Activated naive CD4-positive, alpha-beta T cell treated with anti-CD3 and anti-CD28 coated beads, Interleukin-2, amount 50 U/mL, for 24 hours (primary cell): Measurements from ENCODE around the gene SCAF4.
"Not testable (repeated sequence)": the region's sequence is repeated elsewhere in the genome, so short reads cannot be mapped to it uniquely, and the experiment has no call there.

ENCODE experiments used
- H3K27ac Mint-ChIP-seq: one replicate; pipeline ENCODE4 v1.8.0; 2021; ENCODE audit warnings: mild to moderate bottlenecking, mixed read lengths
- H3K27me3 Mint-ChIP-seq: one replicate; pipeline ENCODE4 v1.8.0; 2021; ENCODE audit warnings: mixed read lengths
- H3K36me3 Mint-ChIP-seq: one replicate; pipeline ENCODE4 v1.8.0; 2021; ENCODE audit warnings: mixed read lengths
- H3K4me1 Mint-ChIP-seq: one replicate; pipeline ENCODE4 v1.8.0; 2021; ENCODE audit warnings: mixed read lengths
- H3K4me3 Mint-ChIP-seq: one replicate; pipeline ENCODE4 v1.8.0; 2021; ENCODE audit warnings: mild to moderate bottlenecking, mixed read lengths
- H3K9me3 Mint-ChIP-seq: one replicate; pipeline ENCODE4 v1.8.0; 2021; ENCODE audit warnings: mixed read lengths

The SCAF4 gene

DNA sequence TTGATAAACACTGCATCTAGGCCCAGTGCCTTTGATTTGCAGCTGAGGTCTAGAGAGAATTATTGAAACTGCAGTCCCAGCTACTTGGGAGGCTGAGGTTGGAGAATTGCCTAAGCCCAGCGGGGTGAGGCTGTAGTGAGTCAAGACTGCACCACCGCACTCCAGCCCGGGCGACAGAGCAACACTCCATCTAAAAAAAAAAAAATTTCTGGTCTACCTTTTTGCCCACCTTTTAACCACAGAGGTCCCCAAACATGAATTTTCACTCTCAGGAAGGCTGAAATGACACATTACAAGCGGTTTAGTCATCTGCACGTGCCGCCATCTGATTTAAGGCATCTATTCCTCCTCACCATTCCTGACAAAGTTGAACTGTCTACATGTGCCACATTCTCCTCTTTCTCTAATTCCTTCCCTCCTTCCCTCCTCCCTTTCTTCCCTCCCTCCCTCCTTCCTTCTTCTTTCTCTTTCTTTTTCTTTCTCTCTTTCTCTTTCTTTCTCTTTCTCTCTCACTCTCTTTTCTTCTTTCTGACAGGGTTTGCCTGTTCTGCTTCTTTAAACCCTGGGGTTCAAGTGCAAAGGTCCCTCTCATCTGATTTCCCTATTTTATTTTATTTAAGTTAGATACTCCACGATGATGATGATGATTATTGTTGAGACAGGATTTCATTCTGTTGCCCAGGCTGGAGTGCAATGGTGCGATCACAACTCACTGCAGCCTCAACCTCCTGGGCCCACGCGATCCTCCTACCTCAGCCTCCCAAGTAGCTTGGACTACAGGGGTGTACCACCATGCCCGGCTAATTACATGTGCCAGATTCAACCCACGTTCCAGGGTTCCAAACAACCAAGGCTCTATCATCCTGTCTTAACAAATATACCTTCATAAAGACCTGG is 75.5 kb downstream of the SCAF4 start:
- Mint-ChIP-seq H3K27ac (peak overlapping the region; percentile 87), H3K9me3 (no peaks in the 10 kb centered on the region), H3K27me3 (no peaks in the 10 kb centered on the region), H3K4me1 (peaks cover 38% of the 10 kb centered on the region), H3K4me3 (peak overlapping the region; percentile 30), H3K36me3 (peaks cover 5% of the 10 kb centered on the region)

DNA sequence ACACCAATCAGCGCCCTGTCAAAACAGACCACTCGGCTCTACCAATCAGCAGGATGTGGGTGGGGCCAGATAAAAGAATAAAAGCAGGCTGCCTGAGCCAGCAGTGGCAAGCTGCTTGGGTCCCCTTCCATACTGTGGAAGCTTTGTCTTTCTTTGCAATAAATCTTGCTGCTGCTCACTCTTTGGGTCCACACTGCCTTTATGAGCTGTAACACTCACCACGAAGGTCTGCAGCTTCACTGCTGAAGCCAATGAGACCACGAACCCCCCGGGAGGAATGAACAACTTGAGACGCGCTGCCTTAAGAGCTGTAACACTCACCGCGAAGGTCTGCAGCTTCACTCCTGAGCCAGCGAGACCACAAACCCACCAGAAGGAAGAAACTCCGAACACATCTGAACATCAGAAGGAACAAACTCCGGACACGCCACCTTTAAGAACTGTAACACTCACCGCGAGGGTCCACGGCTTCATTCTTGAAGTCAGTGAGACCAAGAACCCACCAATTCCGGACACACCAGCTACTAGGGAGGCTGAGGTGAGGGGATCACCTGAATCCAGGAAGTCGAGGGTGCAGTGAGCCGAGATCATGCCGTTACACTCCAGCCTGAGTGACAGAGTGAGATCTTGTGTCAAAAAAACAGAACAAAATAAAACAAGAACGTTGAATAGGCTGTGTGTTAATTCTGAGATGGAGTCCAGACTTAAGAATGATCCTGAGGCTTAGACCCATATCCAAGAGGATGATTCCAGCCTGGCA is 76.9 kb downstream of the SCAF4 start:
- H3K27me3 Mint-ChIP-seq, H3K36me3 Mint-ChIP-seq, H3K9me3 Mint-ChIP-seq: not testable (repeated sequence)
- Mint-ChIP-seq H3K4me1 (peaks cover 30% of the 10 kb centered on the region), H3K27ac (peak overlapping the region; percentile 44), H3K4me3 (peak overlapping the region; percentile 85)

DNA sequence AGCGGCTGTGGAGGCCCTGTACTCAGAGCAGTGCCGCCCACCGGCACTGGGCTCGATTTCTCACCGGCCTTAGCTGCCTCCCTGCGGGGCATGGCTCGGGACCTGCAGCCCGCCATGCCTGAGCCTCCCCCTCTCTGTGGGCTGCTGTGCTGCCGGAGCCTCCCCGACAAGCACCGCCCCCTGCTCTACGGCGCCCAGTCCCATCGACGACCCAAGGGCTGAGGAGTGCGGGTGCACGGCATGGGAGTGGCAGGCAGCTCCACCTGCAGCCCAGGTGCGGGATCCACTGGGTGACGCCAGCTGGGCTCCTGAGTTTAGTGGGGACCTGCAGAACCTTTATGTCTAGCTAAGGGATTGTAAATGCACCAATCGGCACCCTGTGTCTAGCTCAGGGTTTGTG is 77.6 kb downstream of the SCAF4 start:
- Mint-ChIP-seq H3K27ac (no peak overlapping the region), H3K27me3 (no peaks in the 10 kb centered on the region), H3K4me1 (peaks cover 30% of the 10 kb centered on the region), H3K36me3 (peaks cover 2% of the 10 kb centered on the region), H3K9me3 (no peaks in the 10 kb centered on the region), H3K4me3 (no peak overlapping the region)

DNA sequence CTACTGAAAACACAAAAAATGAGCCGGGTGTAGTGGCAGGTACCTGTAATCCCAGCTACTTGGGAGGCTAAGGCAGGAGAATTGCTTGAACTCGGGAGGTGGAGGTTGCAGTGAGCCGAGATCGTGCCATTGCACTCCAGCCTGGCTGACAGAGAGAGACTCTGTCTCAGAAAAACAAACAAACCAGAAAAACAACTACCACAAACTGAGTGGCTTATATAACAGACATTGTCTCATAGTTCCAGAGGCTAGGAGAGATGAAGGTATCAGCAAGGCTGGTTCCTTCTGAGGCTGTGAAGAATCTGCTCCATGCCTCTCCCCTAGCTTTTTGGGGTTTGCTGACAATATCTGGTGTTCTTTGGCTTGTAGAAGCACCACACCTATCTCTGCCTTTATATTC is 80.4 kb downstream of the SCAF4 start:
- H3K27me3 Mint-ChIP-seq, H3K27ac Mint-ChIP-seq, H3K4me3 Mint-ChIP-seq: not testable (repeated sequence)

DNA sequence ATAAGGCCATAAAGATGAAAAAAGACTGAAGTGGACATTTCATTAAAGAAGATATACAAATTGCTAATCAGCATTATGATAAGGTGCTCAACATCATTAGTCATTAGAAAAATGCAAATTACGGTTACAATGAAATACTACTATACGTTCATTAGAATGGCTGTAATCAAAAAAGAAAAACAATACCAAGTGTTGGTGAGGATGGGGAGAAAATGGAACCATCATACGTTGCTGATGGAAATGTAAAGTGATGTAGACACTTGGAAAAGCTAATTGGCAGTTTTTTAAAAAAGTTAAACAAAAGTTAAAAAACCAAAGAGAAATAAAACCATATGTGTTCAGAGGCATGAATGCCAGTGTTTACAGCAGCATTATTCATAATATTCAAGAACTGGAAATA is 81.0 kb downstream of the SCAF4 start:
- Mint-ChIP-seq H3K36me3 (no peaks in the 10 kb centered on the region), H3K9me3 (no peaks in the 10 kb centered on the region), H3K4me1 (peaks cover 14% of the 10 kb centered on the region), H3K27me3 (no peaks in the 10 kb centered on the region), H3K4me3 (no peak overlapping the region), H3K27ac (no peak overlapping the region)

More for the DNA sequence above, 80.4 kb downstream of the SCAF4 start:
- H3K36me3 Mint-ChIP-seq, H3K9me3 Mint-ChIP-seq: not testable (repeated sequence)
- H3K4me1 Mint-ChIP-seq: peaks cover 19% of the 10 kb centered on the region

DNA sequence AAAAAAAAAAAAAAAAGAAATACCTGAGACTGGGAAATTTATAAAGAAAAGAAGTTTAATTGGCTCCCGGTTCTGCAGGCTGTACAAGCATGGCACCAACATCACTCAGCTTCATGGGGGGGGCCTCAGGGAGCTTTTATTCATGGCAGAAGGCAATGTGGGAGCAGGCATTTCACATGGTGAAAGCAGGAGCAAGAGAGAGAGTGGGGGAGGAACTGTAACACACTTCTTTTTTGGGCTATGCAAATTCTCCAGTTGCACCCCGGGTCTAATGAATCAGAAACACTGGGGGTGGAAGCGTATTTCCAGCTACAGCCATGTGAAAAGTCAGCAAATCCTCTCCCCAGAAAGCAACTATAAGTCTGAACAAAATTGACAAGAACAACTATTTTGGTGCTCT is 84.3 kb downstream of the SCAF4 start:
- H3K9me3 Mint-ChIP-seq: no peaks in the 10 kb centered on the region
- H3K4me3 Mint-ChIP-seq: no peak overlapping the region
- no peaks in the 10 kb centered on the region for H3K27me3 Mint-ChIP-seq
- no peak overlapping the region for H3K27ac Mint-ChIP-seq
- no peaks in the 10 kb centered on the region for H3K4me1 Mint-ChIP-seq
- no peaks in the 10 kb centered on the region for H3K36me3 Mint-ChIP-seq

DNA sequence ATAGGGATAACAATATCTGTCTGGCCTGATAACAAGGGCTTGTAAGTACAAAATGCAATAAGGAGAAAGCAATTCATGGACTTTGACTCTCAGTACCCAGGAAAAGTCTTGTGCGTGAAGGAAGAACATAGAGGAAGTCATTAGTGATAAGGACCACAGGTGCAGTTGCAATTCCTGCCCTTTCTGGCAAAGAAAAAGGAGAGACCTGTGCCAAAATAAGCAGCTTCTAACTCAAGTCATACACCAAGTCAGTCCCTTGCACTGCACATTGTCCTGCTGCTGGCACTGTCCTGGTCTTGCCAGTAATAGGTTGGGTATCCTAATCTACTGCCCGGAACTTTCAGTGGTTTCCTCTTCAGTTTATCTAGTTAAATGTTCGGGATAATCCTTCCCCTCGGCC is 87.3 kb downstream of the SCAF4 start:
- Mint-ChIP-seq H3K27ac (no peak overlapping the region), H3K4me1 (no peaks in the 10 kb centered on the region), H3K9me3 (no peaks in the 10 kb centered on the region), H3K36me3 (peaks cover 2% of the 10 kb centered on the region), H3K27me3 (no peaks in the 10 kb centered on the region), H3K4me3 (no peak overlapping the region)

DNA sequence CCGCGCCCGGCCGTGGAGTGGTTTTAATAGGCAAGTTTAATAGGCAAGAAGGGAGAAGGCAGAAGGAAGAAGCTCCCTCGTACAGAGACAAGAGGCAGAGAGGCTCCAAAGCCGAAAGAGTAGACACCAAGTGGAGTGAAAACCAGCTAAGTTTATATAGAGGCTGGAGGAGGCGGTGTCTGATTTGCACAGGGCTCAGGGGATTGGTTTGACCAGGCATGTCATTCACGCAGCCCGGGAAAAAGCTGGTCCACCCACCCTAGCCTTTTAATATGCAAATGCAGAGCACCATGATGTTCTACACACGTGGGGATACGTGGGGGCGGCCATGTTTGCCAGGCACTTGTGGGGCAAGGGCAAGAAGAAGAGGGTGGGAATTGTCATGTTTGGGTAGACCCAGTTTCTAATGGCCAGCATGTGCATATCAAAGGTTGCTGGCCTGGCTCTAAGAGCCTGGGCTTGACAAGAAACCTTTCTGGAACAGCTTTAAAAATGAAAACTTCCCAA is 90.4 kb downstream of the SCAF4 start:
- H3K27ac Mint-ChIP-seq: no peak overlapping the region
- H3K27me3 Mint-ChIP-seq: no peaks in the 10 kb centered on the region
- H3K9me3 Mint-ChIP-seq: peaks cover 9% of the 10 kb centered on the region

DNA sequence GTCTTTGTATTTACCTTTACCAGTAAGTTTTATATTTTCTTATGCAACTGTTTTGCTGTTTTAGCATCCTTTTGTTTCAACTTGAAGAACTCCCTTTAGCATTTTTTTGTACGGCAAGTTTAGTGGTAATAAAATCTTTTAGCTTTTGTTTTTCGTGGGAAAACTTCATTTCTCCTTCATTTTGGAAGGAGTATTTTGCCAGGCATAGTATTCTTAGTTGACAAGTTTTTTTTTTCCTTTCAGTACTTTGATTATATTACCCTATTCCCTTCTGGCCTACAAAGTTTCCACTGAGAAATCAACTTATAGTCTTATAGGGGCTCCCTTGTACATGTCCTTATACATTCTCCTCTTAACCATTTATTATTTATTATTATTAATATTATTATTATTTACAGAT is 95.0 kb downstream of the SCAF4 start:
- Mint-ChIP-seq H3K27me3 (no peaks in the 10 kb centered on the region), H3K36me3 (peaks cover 10% of the 10 kb centered on the region), H3K9me3 (peaks cover 19% of the 10 kb centered on the region), H3K4me3 (no peak overlapping the region), H3K27ac (no peak overlapping the region), H3K4me1 (no peaks in the 10 kb centered on the region)

More for the DNA sequence above, 90.4 kb downstream of the SCAF4 start:
- no peak overlapping the region for H3K4me3 Mint-ChIP-seq
- peaks cover 7% of the 10 kb centered on the region for H3K36me3 Mint-ChIP-seq
- H3K4me1 Mint-ChIP-seq: no peaks in the 10 kb centered on the region

DNA sequence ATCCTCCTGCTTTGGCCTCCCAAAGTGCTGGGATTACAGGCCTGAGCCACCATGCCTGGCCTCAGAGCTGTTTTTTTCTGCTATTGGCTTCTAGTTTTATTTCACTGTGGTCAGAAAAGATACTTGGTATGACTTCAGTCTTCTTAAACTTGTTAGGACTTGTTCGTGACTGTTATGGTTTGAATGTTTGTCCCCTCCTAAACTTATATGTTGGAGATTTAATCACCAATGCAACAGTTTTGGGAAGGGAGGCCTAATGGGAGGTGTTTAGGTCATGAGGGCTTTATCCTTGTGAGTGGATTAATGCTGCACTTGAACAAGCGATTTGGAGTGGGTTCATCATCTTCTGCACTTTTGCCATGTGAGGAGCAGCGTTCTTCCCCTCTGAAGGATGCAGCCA is 96.9 kb downstream of the SCAF4 start:
- Mint-ChIP-seq H3K9me3 (peaks cover 19% of the 10 kb centered on the region), H3K4me1 (no peaks in the 10 kb centered on the region), H3K36me3 (peaks cover 10% of the 10 kb centered on the region), H3K27ac (no peak overlapping the region), H3K4me3 (no peak overlapping the region), H3K27me3 (no peaks in the 10 kb centered on the region)

DNA sequence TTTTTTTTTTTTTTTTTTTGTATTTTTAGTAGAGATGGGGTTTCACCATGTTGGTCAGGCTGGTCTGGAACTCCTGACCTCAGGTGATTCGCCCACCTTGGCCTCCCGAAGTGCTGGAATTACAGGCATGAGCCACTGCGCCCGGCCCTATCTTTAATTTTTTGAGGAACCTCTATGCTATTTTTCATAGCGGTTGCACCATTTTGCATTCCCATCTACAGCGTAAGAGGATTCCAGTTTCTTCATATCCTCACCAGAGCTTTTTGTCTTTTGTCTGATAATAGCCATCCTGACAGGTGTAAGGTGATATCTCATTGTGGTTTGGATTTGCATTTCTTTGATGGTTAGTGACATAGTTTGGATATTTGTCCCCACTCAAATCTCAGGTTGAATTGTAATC is 100.0 kb downstream of the SCAF4 start:
- not testable (repeated sequence) for H3K4me3 Mint-ChIP-seq, H3K36me3 Mint-ChIP-seq, H3K4me1 Mint-ChIP-seq, H3K27me3 Mint-ChIP-seq, H3K27ac Mint-ChIP-seq
- peaks cover 13% of the 10 kb centered on the region for H3K9me3 Mint-ChIP-seq

DNA sequence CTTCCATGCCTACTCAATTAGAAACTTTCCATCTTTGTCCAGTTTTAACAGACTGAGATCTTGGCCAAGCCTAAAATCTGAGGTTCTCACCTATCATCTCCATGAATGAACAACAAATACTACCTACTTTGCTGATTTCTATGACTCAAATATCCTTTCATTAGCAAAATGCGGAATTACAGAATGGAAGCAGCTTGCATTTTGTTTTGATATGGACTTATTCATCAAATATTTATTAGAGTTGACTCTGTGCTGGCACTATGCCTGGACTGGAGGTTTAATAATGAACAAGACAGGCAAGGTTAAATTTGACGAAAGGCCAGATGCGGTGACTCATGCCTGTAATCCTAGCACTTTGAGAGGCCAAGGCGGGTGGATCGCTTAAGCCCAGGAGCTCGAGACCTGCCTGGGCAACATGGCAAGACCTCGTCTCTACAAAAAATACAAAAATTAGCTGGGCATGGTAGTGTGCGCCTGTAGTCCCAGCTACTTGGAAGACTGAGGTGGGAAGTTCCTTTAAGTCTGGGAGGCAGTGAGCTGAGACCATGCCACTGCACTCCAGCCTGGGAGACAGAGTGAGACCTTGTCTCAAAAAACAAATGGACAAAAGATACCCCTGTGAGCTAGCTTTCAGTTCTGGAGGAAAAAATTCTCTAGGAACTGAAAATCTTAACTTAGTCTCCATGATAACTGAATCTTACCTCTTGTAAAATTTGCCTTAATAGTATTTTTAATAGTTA is 101.8 kb downstream of the SCAF4 start:
- Mint-ChIP-seq H3K27me3 (no peaks in the 10 kb centered on the region), H3K36me3 (peaks cover 2% of the 10 kb centered on the region), H3K4me3 (no peak overlapping the region), H3K27ac (no peak overlapping the region), H3K9me3 (peaks cover 7% of the 10 kb centered on the region), H3K4me1 (no peaks in the 10 kb centered on the region)

DNA sequence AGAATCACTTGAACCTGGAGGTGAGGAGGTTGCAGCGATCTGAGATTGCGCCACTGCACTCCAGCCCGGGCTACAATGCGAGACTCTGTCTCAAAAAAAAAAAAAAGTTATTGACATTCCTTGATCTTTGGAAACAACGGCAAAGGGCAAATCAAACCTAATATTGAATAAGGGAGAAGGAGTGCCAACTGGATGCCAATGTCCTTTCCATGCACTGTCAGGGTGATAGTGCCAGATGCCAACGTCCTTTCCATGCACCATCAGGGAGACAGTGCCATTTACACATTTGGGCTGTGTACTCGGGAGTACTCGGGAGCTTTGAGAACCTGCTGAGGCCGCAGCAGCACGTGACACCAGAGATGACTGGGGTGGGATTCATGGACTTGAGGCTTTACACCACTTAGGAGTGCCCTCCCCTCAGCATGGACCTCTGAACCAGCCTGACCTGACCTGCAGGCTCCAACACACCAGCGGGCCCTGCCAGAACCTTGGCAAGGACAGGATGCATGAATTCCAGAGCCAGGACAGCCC is 106.9 kb downstream of the SCAF4 start:
- H3K4me1 Mint-ChIP-seq: peaks cover 7% of the 10 kb centered on the region
- no peaks in the 10 kb centered on the region for H3K9me3 Mint-ChIP-seq
- no peak overlapping the region for H3K4me3 Mint-ChIP-seq
- no peak overlapping the region for H3K27ac Mint-ChIP-seq
- H3K27me3 Mint-ChIP-seq: no peaks in the 10 kb centered on the region
- H3K36me3 Mint-ChIP-seq: no peaks in the 10 kb centered on the region

DNA sequence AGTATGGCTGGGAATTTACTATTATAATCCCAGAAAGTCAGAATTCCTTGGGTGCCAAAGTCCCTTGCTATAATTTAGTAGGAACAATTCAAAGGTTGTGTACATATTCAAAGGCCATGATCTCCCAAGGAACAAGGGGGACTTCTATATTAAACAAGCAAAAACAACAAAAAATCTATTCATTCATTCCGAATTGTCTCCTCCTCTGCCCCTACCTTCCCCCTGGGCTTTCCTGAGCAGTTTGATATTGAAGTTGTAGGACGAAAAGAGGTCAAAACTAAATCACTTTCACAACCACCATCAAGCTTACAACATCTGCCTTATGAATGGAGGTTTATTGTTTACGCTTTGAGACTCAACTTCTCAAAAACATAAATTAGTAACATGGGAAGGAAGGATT is 107.7 kb downstream of the SCAF4 start:
- Mint-ChIP-seq H3K4me1 (peaks cover 7% of the 10 kb centered on the region), H3K9me3 (no peaks in the 10 kb centered on the region), H3K4me3 (no peak overlapping the region), H3K27ac (no peak overlapping the region), H3K27me3 (no peaks in the 10 kb centered on the region), H3K36me3 (no peaks in the 10 kb centered on the region)

DNA sequence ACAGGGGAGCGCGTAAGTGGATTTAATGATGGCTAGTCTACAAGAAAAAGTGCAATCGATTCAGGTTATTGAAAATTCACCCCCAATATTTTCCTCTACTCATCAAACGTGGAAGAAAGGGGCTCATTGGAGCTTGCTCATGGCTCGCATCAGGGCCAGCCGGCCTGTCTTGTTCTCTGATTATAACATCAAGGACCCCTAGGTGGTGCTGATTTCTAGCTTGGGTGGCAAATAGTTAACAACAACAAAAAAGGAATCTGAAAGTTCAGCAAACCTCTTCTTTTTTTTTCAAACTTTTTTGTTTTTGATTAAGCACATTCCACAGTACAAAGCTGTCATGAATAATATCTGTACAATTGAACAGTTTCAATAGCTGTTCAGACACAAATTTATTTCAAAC is 108.3 kb downstream of the SCAF4 start:
- Mint-ChIP-seq H3K27ac (no peak overlapping the region), H3K4me1 (peaks cover 7% of the 10 kb centered on the region), H3K4me3 (no peak overlapping the region), H3K9me3 (no peaks in the 10 kb centered on the region), H3K27me3 (no peaks in the 10 kb centered on the region), H3K36me3 (no peaks in the 10 kb centered on the region)
